ENCODE results near the gene RGS14. TPM values are rescaled to one million over a fixed set of nuclear protein-coding genes. Genes with fewer than 3 reads are reported as not detected.
A peak's percentile ranks its signal among the peaks of the same experiment; 100 is the strongest.

RGS14 gene
- total and polyA plus RNA-seq, 4 donors, result 5.7 to 15.0 (median 9.1) TPM

- peak within 1 kb of the TSS; percentile 62 to 77 for H3K4me3 ChIP-seq (ENCODE audit: low read length in 2 of 2)
- intact Hi-C loops (cut with DNase I), result no loop called here
- peak; percentile 95 to 96 for DNase-seq
- peak within 1 kb of the TSS; percentile 31 to 81 for H3K27ac ChIP-seq (ENCODE audit: low read depth in 1 of 2, low read length in 2 of 2)
- no peaks in the 10 kb centered on the region for H3K27me3 ChIP-seq (ENCODE audit: control insufficient read depth in 1 of 2, insufficient read depth in 2 of 2, low read length in 1 of 2)
- H3K9me3 ChIP-seq (ENCODE audit: control insufficient read depth, low read length), result no peaks in the 10 kb centered on the region
- ATAC-seq (ENCODE audit: low FRiP score), result peak; percentile 97
- H3K4me1 ChIP-seq (ENCODE audit: control insufficient read depth in 1 of 2, insufficient read depth in 2 of 2, low read length in 2 of 2), result peaks cover 0 to 3% of the 10 kb centered on the region in 2 donors
- 7 to 8% methylated on average over 52 to 55 of the region's 55 CpGs for WGBS, 2 donors
- peaks cover 0 to 1% of the 10 kb centered on the region in 2 donors for H3K36me3 ChIP-seq (ENCODE audit: control insufficient read depth in 1 of 2, insufficient read depth in 2 of 2, low read length in 1 of 2)
These were observed 6.1 kb upstream of the RGS14 start, which contains the start of gene LMAN2 for GRCh38 chr5:177351392-177352329. LMAN2 (minus strand) TSS chr5:177351668; CDS start chr5:177351647, 21 bp downstream.

- ATAC-seq (ENCODE audit: low FRiP score) (no peak), DNase-seq (no peak)
- H3K9me3 ChIP-seq (ENCODE audit: control insufficient read depth, low read length), result no peaks in the 10 kb centered on the region
- H3K36me3 ChIP-seq (ENCODE audit: control insufficient read depth in 1 of 2, insufficient read depth in 2 of 2, low read length in 1 of 2), result peaks cover 0 to 1% of the 10 kb centered on the region in 2 donors
- intact Hi-C loops (cut with DNase I), result no loop called here
- H3K4me1 ChIP-seq (ENCODE audit: control insufficient read depth in 1 of 2, insufficient read depth in 2 of 2, low read length in 2 of 2), result peaks cover 0 to 3% of the 10 kb centered on the region in 2 donors
- H3K27ac ChIP-seq (ENCODE audit: low read depth in 1 of 2, low read length in 2 of 2), result no peak overlapping the region
- H3K4me3 ChIP-seq (ENCODE audit: low read length in 2 of 2), result no peak overlapping the region
- 74 to 82% methylated on average over 4 to 5 of the region's 5 CpGs for WGBS, 2 donors
- no peaks in the 10 kb centered on the region for H3K27me3 ChIP-seq (ENCODE audit: control insufficient read depth in 1 of 2, insufficient read depth in 2 of 2, low read length in 1 of 2)
These were observed 4.6 kb upstream of the RGS14 start for GRCh38 chr5:177353093-177353492.

- intact Hi-C loops (cut with DNase I), result no loop called here
- ATAC-seq (ENCODE audit: low FRiP score), result no peak
- Histone ChIP-seq H3K27ac (ENCODE audit: low read depth in 1 of 2, low read length in 2 of 2) (no peak overlapping the region), H3K36me3 (ENCODE audit: control insufficient read depth in 1 of 2, insufficient read depth in 2 of 2, low read length in 1 of 2) (peaks cover 0 to 1% of the 10 kb centered on the region in 2 donors), H3K4me1 (ENCODE audit: control insufficient read depth in 1 of 2, insufficient read depth in 2 of 2, low read length in 2 of 2) (peaks cover 0 to 3% of the 10 kb centered on the region in 2 donors), H3K4me3 (ENCODE audit: low read length in 2 of 2) (no peak overlapping the region), H3K9me3 (ENCODE audit: control insufficient read depth, low read length) (no peaks in the 10 kb centered on the region), H3K27me3 (ENCODE audit: control insufficient read depth in 1 of 2, insufficient read depth in 2 of 2, low read length in 1 of 2) (no peaks in the 10 kb centered on the region)
- no peak for DNase-seq
- 84 to 88% methylated on average over 3 of the region's 3 CpGs for WGBS, 2 donors
These were observed 3.5 kb upstream of the RGS14 start for GRCh38 chr5:177354256-177354655.

- WGBS, 2 donors, result 71 to 86% methylated on average over 3 of the region's 3 CpGs
- H3K36me3 ChIP-seq (ENCODE audit: control insufficient read depth in 1 of 2, insufficient read depth in 2 of 2, low read length in 1 of 2), result no peaks in the 10 kb centered on the region
- ATAC-seq (ENCODE audit: low FRiP score) (no peak), DNase-seq (no peak)
- H3K27ac ChIP-seq (ENCODE audit: low read depth in 1 of 2, low read length in 2 of 2), result no peak overlapping the region
- H3K4me1 ChIP-seq (ENCODE audit: control insufficient read depth in 1 of 2, insufficient read depth in 2 of 2, low read length in 2 of 2), result peaks cover 0 to 3% of the 10 kb centered on the region in 2 donors
- no peaks in the 10 kb centered on the region for H3K27me3 ChIP-seq (ENCODE audit: control insufficient read depth in 1 of 2, insufficient read depth in 2 of 2, low read length in 1 of 2)
- H3K9me3 ChIP-seq (ENCODE audit: control insufficient read depth, low read length), result no peaks in the 10 kb centered on the region
- intact Hi-C loops (cut with DNase I), result no loop called here
- H3K4me3 ChIP-seq (ENCODE audit: low read length in 2 of 2), result no peak overlapping the region
These were observed 3.0 kb upstream of the RGS14 start for GRCh38 chr5:177354711-177355110.

GRCh38 chr5:177355162-177355867 is 2.4 kb upstream of the RGS14 start:
- no peak for ATAC-seq (ENCODE audit: low FRiP score)
- DNase-seq, result no peak
- no peaks in the 10 kb centered on the region for H3K36me3 ChIP-seq (ENCODE audit: control insufficient read depth in 1 of 2, insufficient read depth in 2 of 2, low read length in 1 of 2)
- WGBS, 2 donors, result 70 to 82% methylated on average over 1 of the region's 1 CpG
- peaks cover 0 to 1% of the 10 kb centered on the region in 2 donors for H3K4me1 ChIP-seq (ENCODE audit: control insufficient read depth in 1 of 2, insufficient read depth in 2 of 2, low read length in 2 of 2)
- H3K27me3 ChIP-seq (ENCODE audit: control insufficient read depth in 1 of 2, insufficient read depth in 2 of 2, low read length in 1 of 2), result no peaks in the 10 kb centered on the region
- no peak overlapping the region for H3K27ac ChIP-seq (ENCODE audit: low read depth in 1 of 2, low read length in 2 of 2)
- H3K9me3 ChIP-seq (ENCODE audit: control insufficient read depth, low read length), result no peaks in the 10 kb centered on the region
- H3K4me3 ChIP-seq (ENCODE audit: low read length in 2 of 2), result no peak overlapping the region
- intact Hi-C loops (cut with DNase I), result no loop called here

- 0 to 3% methylated on average over 1 of the region's 1 CpG for WGBS, 2 donors
- H3K4me3 ChIP-seq (ENCODE audit: low read length in 2 of 2), result no peak overlapping the region
- ATAC-seq (ENCODE audit: low FRiP score), result no peak
- H3K27ac ChIP-seq (ENCODE audit: low read depth in 1 of 2, low read length in 2 of 2), result no peak overlapping the region
- H3K9me3 ChIP-seq (ENCODE audit: control insufficient read depth, low read length), result no peaks in the 10 kb centered on the region
- H3K36me3 ChIP-seq (ENCODE audit: control insufficient read depth in 1 of 2, insufficient read depth in 2 of 2, low read length in 1 of 2), result no peaks in the 10 kb centered on the region
- DNase-seq, result no peak
- no peaks in the 10 kb centered on the region for H3K4me1 ChIP-seq (ENCODE audit: control insufficient read depth in 1 of 2, insufficient read depth in 2 of 2, low read length in 2 of 2)
- intact Hi-C loops (cut with DNase I), result no loop called here
- no peaks in the 10 kb centered on the region for H3K27me3 ChIP-seq (ENCODE audit: control insufficient read depth in 1 of 2, insufficient read depth in 2 of 2, low read length in 1 of 2)
These were observed 1.9 kb upstream of the RGS14 start for GRCh38 chr5:177355868-177356168.

- H3K36me3 ChIP-seq (ENCODE audit: control insufficient read depth in 1 of 2, insufficient read depth in 2 of 2, low read length in 1 of 2), result no peaks in the 10 kb centered on the region
- 69 to 77% methylated on average over 3 of the region's 3 CpGs for WGBS, 2 donors
- intact Hi-C loops (cut with DNase I), result no loop called here
- no peaks in the 10 kb centered on the region for H3K9me3 ChIP-seq (ENCODE audit: control insufficient read depth, low read length)
- no peak overlapping the region for H3K27ac ChIP-seq (ENCODE audit: low read depth in 1 of 2, low read length in 2 of 2)
- no peaks in the 10 kb centered on the region for H3K27me3 ChIP-seq (ENCODE audit: control insufficient read depth in 1 of 2, insufficient read depth in 2 of 2, low read length in 1 of 2)
- H3K4me3 ChIP-seq (ENCODE audit: low read length in 2 of 2), result no peak overlapping the region
- H3K4me1 ChIP-seq (ENCODE audit: control insufficient read depth in 1 of 2, insufficient read depth in 2 of 2, low read length in 2 of 2), result no peaks in the 10 kb centered on the region
- ATAC-seq (ENCODE audit: low FRiP score), result no peak
- no peak for DNase-seq
These were observed 978 bp upstream of the RGS14 start for GRCh38 chr5:177356746-177357145.

GRCh38 chr5:177357146-177357458 is 622 bp upstream of the RGS14 start:
- Histone ChIP-seq H3K9me3 (ENCODE audit: control insufficient read depth, low read length) (no peaks in the 10 kb centered on the region), H3K36me3 (ENCODE audit: control insufficient read depth in 1 of 2, insufficient read depth in 2 of 2, low read length in 1 of 2) (no peaks in the 10 kb centered on the region), H3K27me3 (ENCODE audit: control insufficient read depth in 1 of 2, insufficient read depth in 2 of 2, low read length in 1 of 2) (no peaks in the 10 kb centered on the region), H3K27ac (ENCODE audit: low read depth in 1 of 2, low read length in 2 of 2) (no peak overlapping the region), H3K4me1 (ENCODE audit: control insufficient read depth in 1 of 2, insufficient read depth in 2 of 2, low read length in 2 of 2) (no peaks in the 10 kb centered on the region), H3K4me3 (ENCODE audit: low read length in 2 of 2) (no peak overlapping the region)
- intact Hi-C loops (cut with DNase I), result no loop called here
- ATAC-seq (ENCODE audit: low FRiP score), result no peak
- no peak for DNase-seq
- 84 to 86% methylated on average over 5 of the region's 5 CpGs for WGBS, 2 donors

Measured in aorta (tissue), 5 donors.